HG03045 (cell line): ENCODE data around the gene IL22RA1.

Source experiments
- ATAC-seq: cut with Tn5 transposase; IDR thresholded peaks from one replicate; pipeline ENCODE4 v1.9.1; 2021; ENCODE audit warnings: mild to moderate bottlenecking, moderate library complexity; ENCODE audit not compliant: unreplicated experiment

Gene IL22RA1

DNA sequence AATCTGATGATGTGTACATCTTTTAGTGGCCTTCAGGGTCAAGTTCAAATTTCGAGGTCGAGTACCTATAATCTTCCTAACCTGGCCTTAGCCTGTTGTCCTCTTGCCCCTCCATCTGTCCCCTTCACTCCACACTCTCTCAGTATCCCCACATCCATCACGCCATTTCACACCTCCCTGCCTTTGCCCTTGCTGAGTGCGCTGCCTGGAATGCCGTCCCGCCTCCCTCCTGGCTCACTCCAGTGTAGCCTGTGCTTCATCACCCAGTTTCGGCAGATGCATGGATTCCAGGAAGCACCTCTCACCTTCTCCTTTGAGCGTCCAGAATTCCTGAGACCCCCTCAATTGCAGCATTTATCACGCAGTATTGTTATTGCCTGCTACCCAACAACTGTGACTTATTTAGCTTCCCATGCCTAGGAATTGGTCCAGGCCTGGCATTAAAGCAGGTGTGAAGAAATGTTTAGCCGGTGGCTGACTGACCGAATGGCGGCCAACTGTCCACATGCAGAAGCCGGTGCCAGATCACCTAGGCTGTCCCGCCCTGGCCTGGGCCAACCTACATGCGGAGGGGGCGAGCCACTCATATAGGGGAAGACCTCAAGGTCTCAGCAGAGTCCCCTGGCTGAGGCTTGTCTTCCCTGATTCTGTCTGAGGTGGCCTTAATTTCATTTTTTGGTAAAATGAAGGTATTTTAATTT lies 65.5 kb downstream of the IL22RA1 start:
- ATAC-seq = no peak

- ATAC-seq = no peak
These were observed 67.0 kb downstream of the IL22RA1 start for GRCh38 chr1:24075946-24076345.

- ATAC-seq = no peak
These were observed 67.4 kb downstream of the IL22RA1 start for GRCh38 chr1:24075590-24075854.

- ATAC-seq = no peak
These were observed 67.9 kb downstream of the IL22RA1 start for GRCh38 chr1:24074817-24075589.

- ATAC-seq = no peak
These were observed 68.7 kb downstream of the IL22RA1 start for GRCh38 chr1:24074196-24074595.

GRCh38 chr1:24071941-24072340 lies 71.0 kb downstream of the IL22RA1 start:
- ATAC-seq = no peak

DNA sequence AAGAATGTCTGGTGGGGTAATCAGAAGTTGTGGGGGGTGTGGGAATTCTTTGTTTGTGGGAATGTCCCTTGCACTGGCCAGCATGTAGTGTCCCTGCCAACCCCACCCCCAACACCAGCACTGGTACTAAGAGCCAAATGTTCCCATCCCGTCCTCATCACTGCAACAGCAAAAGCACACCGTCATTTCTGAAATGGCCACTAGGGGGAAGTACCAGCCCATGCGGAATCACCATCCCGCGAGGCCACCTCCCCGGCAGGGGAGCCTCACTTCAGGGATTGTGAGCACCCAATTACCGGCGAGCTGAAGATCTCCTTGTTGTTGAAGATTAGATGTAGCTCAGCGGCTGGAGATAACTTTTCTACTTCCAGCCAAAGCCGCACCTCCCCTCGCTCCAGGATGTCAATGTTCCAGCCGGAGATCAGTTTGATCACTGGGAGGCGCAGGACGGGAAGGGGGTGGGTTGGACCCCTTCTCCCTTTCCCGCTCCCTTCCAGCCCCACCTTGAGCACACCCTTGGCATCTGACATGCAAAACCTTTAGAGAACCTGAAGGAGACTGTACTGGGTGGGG lies 72.0 kb downstream of the IL22RA1 start:
- no peak for ATAC-seq

DNA sequence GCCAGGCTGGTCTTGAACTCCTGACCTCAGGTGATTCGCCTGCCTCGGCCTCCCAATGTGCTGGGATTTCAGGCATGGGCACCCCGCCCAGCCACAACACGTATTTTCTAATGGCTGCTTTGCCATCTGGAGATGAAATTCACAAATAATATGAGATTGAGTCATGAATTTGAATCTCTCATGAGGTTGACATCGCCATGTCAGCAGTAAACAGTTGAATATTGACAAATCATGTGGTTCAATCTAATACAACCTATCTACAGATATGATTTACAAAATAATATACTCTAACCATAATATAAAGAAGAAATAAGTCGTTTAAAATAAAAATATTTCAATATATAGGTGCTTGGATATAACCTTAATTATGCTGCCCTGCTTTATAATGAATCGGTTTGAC lies 73.1 kb downstream of the IL22RA1 start:
- no peak for ATAC-seq
